NB4 (cell line): ENCODE data around the gene INPP4A.

ENCODE experiments used
- CTCF ChIP-seq: IDR thresholded peaks from one replicate; pipeline ENCODE4 v1.5.1; 2012; ENCODE audit warnings: low read depth, low read length
- MAX ChIP-seq: IDR thresholded peaks from 2 replicates; pipeline ENCODE4 v1.6.1; 2011; ENCODE audit warnings: low read depth, low read length
- POLR2A ChIP-seq: IDR thresholded peaks from 2 replicates; pipeline ENCODE4 v1.6.1; 2011; ENCODE audit warnings: mild to moderate bottlenecking; ENCODE audit not compliant: insufficient read length; ENCODE audit errors: extremely low read depth

- TF ChIP-seq CTCF: no peak
- no peak for TF ChIP-seq POLR2A
- no peak for TF ChIP-seq MAX
These were observed 128.0 kb downstream of the INPP4A start for GRCh38 chr2:98572676-98573075.
